ENCODE data around the gene ARID5B.

DNA sequence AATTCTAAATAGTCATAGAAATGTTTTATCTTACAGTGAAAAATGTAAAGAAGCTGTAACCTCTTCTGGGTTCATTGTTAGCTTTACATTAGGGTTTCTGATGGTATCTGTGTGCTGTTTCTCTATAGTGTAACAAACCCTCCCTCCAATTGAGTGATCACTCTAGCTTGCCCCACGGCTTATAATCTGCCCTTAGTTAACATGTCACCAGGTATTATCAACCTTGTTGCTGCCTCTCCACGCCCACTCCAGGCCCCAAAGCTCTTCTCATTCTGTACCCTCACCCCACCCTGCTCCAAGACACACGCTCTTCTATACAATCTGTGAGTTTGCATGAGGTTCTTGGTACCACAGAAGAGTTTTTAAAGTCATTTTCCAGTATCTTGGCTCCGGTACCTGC is 139.4 kb downstream of the ARID5B start:
- TF ChIP-seq, protein P1, sequence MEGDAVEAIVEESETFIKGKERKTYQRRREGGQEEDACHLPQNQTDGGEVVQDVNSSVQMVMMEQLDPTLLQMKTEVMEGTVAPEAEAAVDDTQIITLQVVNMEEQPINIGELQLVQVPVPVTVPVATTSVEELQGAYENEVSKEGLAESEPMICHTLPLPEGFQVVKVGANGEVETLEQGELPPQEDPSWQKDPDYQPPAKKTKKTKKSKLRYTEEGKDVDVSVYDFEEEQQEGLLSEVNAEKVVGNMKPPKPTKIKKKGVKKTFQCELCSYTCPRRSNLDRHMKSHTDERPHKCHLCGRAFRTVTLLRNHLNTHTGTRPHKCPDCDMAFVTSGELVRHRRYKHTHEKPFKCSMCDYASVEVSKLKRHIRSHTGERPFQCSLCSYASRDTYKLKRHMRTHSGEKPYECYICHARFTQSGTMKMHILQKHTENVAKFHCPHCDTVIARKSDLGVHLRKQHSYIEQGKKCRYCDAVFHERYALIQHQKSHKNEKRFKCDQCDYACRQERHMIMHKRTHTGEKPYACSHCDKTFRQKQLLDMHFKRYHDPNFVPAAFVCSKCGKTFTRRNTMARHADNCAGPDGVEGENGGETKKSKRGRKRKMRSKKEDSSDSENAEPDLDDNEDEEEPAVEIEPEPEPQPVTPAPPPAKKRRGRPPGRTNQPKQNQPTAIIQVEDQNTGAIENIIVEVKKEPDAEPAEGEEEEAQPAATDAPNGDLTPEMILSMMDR (tag by site-specific recombination; IDR thresholded peaks at IDR 0.05) = no peak
- TF ChIP-seq ZNF211 (tag by site-specific recombination; IDR thresholded peaks at IDR 0.05; ENCODE audit: low read depth) (no peak), WT1 (tag by site-specific recombination; IDR thresholded peaks at IDR 0.05) (no peak), ZNF266 (tag by site-specific recombination; IDR thresholded peaks at IDR 0.05; ENCODE audit: low read depth) (no peak), ZNF174 (tag by site-specific recombination; IDR thresholded peaks at IDR 0.05) (no peak), SCRT2 (tag by site-specific recombination; IDR thresholded peaks at IDR 0.05) (no peak), ZNF639 (tag by site-specific recombination; IDR thresholded peaks at IDR 0.05) (no peak), ZNF16 (tag by site-specific recombination; IDR thresholded peaks at IDR 0.05; ENCODE audit: low read depth) (no peak), ZSCAN18 (tag by site-specific recombination; IDR thresholded peaks at IDR 0.05) (no peak)

Measured in HEK293 (cell line).